PC-9 (cell line): ENCODE data around the gene SRP19. TPM values are rescaled to one million over a fixed set of nuclear protein-coding genes. Genes with fewer than 3 reads are reported as not detected.

Experiments used
- BruUV-seq: library from RNA; stranded (reverse); fragments of 400-500 nt; replicated peaks from 2 replicates; lab custom pipeline; 2021; lab: Mats Ljungman, UMichigan
- CTCF ChIA-PET: fragments of 300-600 bp; sonication (Branson Sonifier 250); formaldehyde crosslinking; loops from one replicate; lab custom pipeline; 2022; ENCODE audit warnings: antibody characterized with exemption; lab: Charles Lee
- POLR2A ChIA-PET: fragments of 300-600 bp; sonication (Branson Sonifier 250); formaldehyde crosslinking; loops from one replicate; lab custom pipeline; 2022; ENCODE audit warnings: antibody characterized with exemption; ENCODE audit not compliant: unreplicated experiment; lab: Charles Lee
- DNase-seq, 2 experiments: peaks; one replicate each; pipeline versions ENCODE4 v3.0.0 to v3.0.0-alpha.2; 2015 to 2022; ENCODE audit warnings: mixed read lengths in 1 of 2
- H2AFZ ChIP-seq: fragments of 200-600 bp; sonication (generic); 2 replicates; pipeline ENCODE4 v1.8.1; 2017; ENCODE audit warnings: antibody characterized with exemption
- H3F3A ChIP-seq: fragments of 200-600 bp; sonication (generic); 2 replicates; pipeline ENCODE4 v1.8.1; 2017; ENCODE audit warnings: antibody characterized with exemption, mild to moderate bottlenecking, low read depth; ENCODE audit not compliant: insufficient read depth
- H3K27ac ChIP-seq: fragments of 200-600 bp; sonication (generic); 2 replicates; pipeline ENCODE4 v1.6.1; 2016; ENCODE audit warnings: mixed run types
- H3K27me3 ChIP-seq: fragments of 200-600 bp; sonication (generic); 2 replicates; pipeline ENCODE4 v1.6.1; 2016; ENCODE audit warnings: low read depth, mixed run types; ENCODE audit not compliant: insufficient read depth
- H3K36me3 ChIP-seq: fragments of 200-600 bp; sonication (generic); 2 replicates; pipeline ENCODE4 v1.6.1; 2016; ENCODE audit warnings: low read depth, mixed run types
- H3K4me1 ChIP-seq: fragments of 200-600 bp; sonication (generic); replicated peaks from 2 replicates; pipeline ENCODE4 v1.6.1; 2016; ENCODE audit warnings: mixed run types; ENCODE audit not compliant: insufficient read depth
- H3K4me2 ChIP-seq: fragments of 200-600 bp; sonication (generic); 2 replicates; pipeline ENCODE4 v1.6.1; 2017; ENCODE audit warnings: mixed run types
- H3K4me3 ChIP-seq: fragments of 200-600 bp; sonication (generic); 2 replicates; pipeline ENCODE4 v1.6.1; 2016; ENCODE audit warnings: mixed run types
- H3K79me2 ChIP-seq: fragments of 200-600 bp; sonication (generic); 2 replicates; pipeline ENCODE4 v1.6.1; 2017; ENCODE audit warnings: low read depth, mixed run types
- H3K9me2 ChIP-seq: fragments of 200-600 bp; sonication (generic); 2 replicates; pipeline ENCODE4 v1.8.1; 2017; ENCODE audit warnings: mild to moderate bottlenecking; ENCODE audit not compliant: insufficient read depth
- H3K9me3 ChIP-seq: fragments of 200-600 bp; sonication (generic); 2 replicates; pipeline ENCODE4 v1.8.1; 2016; ENCODE audit warnings: low read depth; ENCODE audit not compliant: insufficient read depth
- H4K20me1 ChIP-seq: fragments of 200-600 bp; sonication (generic); 2 replicates; pipeline ENCODE4 v1.8.1; 2017; ENCODE audit not compliant: insufficient read depth
- EZH2 ChIP-seq: fragments of 200-600 bp; sonication (generic); IDR thresholded peaks from 2 replicates; pipeline ENCODE4 v1.8.0; 2017; ENCODE audit warnings: antibody characterized with exemption, low read depth
- intact Hi-C: fragments of 100-400 bp; cut with micrococcal nuclease; formaldehyde crosslinking; loops from one replicate; pipeline ENCODE4 v1.10.0; 2022; ENCODE audit not compliant: unreplicated experiment
- total RNA-seq: library from RNA; stranded (reverse); gene quantifications from 2 replicates; pipeline ENCODE4 v1.2.3, GENCODE V29; 2021
- TF ChIP-seq, protein P1 (sequence below): fragments of 200-600 bp; sonication (generic); conservative IDR thresholded peaks from 2 replicates; pipeline ENCODE4 v1.6.1; 2017; ENCODE audit warnings: mixed run types, antibody characterized with exemption, mild to moderate bottlenecking, moderate library complexity

SRP19 gene
- total RNA-seq, 1 experiment from 2014 or later: 34.4 TPM

DNA sequence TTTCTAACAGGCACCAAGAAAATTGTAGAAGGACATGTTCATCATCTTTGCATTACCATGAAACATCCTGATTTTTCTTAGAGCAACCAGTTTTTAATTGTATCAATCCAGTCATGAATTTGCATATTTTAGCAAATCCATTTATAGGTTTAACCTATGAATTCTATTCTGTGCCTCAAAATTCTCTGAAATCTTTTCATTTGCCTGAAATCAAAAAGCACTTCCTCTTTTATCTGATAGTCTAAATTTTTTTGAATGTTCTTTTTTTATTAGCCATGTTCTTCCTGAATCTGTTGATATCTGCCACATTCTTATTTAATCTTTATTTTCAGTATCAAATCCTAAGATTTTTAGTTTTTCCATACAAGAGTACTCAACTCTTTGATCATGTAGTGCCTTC is 36.9 kb upstream of the SRP19 start:
- POLR2A ChIA-PET: no interaction called here
- Histone ChIP-seq H3K27me3 (no peaks in the 10 kb centered on the region), H3K4me1 (peaks cover 9% of the 10 kb centered on the region), H3K9me3 (0 out of 2 replicates have a peak, but pooled peaks cover 3% of the 10 kb centered on the region), H3K4me2 (no peak overlapping the region), H3K79me2 (no peaks in the 10 kb centered on the region), H3K36me3 (0 out of 2 replicates have a peak, but pooled peaks cover 4% of the 10 kb centered on the region), H4K20me1 (peaks cover 3% of the 10 kb centered on the region; the same call in 1 of the 2 replicates), H3K27ac (no peak overlapping the region), H3K4me3 (no peak overlapping the region), H3K9me2 (no peaks in the 10 kb centered on the region), H3F3A (no peaks in the 10 kb centered on the region), H2AFZ (no peak overlapping the region)
- TF ChIP-seq, protein P1, sequence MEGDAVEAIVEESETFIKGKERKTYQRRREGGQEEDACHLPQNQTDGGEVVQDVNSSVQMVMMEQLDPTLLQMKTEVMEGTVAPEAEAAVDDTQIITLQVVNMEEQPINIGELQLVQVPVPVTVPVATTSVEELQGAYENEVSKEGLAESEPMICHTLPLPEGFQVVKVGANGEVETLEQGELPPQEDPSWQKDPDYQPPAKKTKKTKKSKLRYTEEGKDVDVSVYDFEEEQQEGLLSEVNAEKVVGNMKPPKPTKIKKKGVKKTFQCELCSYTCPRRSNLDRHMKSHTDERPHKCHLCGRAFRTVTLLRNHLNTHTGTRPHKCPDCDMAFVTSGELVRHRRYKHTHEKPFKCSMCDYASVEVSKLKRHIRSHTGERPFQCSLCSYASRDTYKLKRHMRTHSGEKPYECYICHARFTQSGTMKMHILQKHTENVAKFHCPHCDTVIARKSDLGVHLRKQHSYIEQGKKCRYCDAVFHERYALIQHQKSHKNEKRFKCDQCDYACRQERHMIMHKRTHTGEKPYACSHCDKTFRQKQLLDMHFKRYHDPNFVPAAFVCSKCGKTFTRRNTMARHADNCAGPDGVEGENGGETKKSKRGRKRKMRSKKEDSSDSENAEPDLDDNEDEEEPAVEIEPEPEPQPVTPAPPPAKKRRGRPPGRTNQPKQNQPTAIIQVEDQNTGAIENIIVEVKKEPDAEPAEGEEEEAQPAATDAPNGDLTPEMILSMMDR: no peak
- TF ChIP-seq EZH2: no peak
- no TSS peak for BruUV-seq
- intact Hi-C loops: no loop called here
- CTCF ChIA-PET: no interaction called here
- no peak for DNase-seq

DNA sequence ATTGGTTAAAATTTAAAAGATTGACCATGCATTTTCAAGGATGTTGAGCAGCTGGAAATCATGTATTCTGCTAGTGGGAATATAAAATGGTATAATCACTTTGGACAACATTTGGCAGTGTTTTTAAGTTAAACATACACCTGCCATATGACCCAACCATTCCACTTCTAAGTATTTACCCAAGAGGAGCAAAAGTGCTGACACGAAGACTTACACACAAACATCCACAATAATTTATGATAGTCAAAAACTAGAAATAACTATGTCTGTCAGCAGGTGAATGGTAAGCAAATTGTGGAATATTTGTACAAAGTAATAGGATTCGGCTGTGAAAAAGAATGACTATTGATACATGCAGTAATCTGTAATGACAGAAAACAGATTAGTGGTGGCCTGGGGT is 30.7 kb upstream of the SRP19 start:
- Histone ChIP-seq H3K79me2 (no peaks in the 10 kb centered on the region), H3K9me3 (no peaks in the 10 kb centered on the region), H2AFZ (no peak overlapping the region), H3K4me2 (no peak overlapping the region), H3K27ac (no peak overlapping the region), H3F3A (no peaks in the 10 kb centered on the region), H3K9me2 (no peaks in the 10 kb centered on the region), H3K27me3 (no peaks in the 10 kb centered on the region), H3K4me1 (no peaks in the 10 kb centered on the region), H3K4me3 (no peak overlapping the region), H4K20me1 (no peaks in the 10 kb centered on the region), H3K36me3 (no peaks in the 10 kb centered on the region)
- TF ChIP-seq, protein P1: no peak
- no peak for TF ChIP-seq EZH2
- no peak for DNase-seq
- no TSS peak for BruUV-seq
- POLR2A ChIA-PET: no interaction called here
- CTCF ChIA-PET: no interaction called here
- intact Hi-C loops: no loop called here

DNA sequence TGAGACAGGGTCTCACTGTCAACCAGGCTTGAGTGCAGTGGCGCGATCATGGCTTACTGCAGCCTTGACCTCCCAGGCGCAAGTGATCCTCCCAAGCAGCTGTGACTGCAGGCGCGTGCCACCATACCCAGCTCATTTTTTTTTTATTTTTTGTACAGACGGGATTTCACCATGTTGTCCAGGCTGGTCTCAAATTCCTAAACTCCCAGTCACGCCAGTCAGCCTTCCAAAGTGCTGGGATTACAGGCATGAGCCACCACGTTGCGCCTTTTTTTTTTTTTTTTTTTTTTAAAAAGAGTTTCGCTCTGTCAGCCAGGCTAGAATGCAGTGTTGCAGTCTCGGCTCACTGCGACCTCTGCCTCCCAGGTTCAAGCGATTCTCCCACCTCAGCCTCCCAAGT is 27.1 kb upstream of the SRP19 start:
- POLR2A ChIA-PET: no interaction called here
- no TSS peak for BruUV-seq
- no peak overlapping the region for H3K27ac ChIP-seq
- H3K79me2 ChIP-seq: no peaks in the 10 kb centered on the region
- H4K20me1 ChIP-seq: no peaks in the 10 kb centered on the region
- H3K27me3 ChIP-seq: no peaks in the 10 kb centered on the region
- DNase-seq: no peak
- CTCF ChIA-PET: no interaction called here
- H3K4me3 ChIP-seq: no peak overlapping the region
- H3F3A ChIP-seq: no peaks in the 10 kb centered on the region
- TF ChIP-seq, protein P1: no peak
- TF ChIP-seq EZH2: no peak
- H3K4me2 ChIP-seq: no peak overlapping the region
- no peaks in the 10 kb centered on the region for H3K9me3 ChIP-seq
- intact Hi-C loops: no loop called here
- no peaks in the 10 kb centered on the region for H3K4me1 ChIP-seq
- no peaks in the 10 kb centered on the region for H3K9me2 ChIP-seq
- no peaks in the 10 kb centered on the region for H3K36me3 ChIP-seq
- H2AFZ ChIP-seq: no peak overlapping the region
